HT-29 (cell line): ENCODE results near the gene TAF3. TPM values are rescaled to one million over a fixed set of nuclear protein-coding genes. Genes with fewer than 3 reads are reported as not detected.
"Not testable (repeated sequence)": the region's sequence is repeated elsewhere in the genome, so short reads cannot be mapped to it uniquely, and the experiment has no call there.

Experiments used
- DNase-seq: peaks from one replicate; pipeline ENCODE4 v3.0.0-alpha.2; 2015; ENCODE audit warnings: low spot score
- total RNA-seq: library from RNA; depleted of rRNA; stranded (reverse); fragments of >200 nt; shearing (Covaris generic); gene quantifications from 2 replicates; pipeline ENCODE4 v1.2.3, GENCODE V29; 2014

Gene TAF3
- total RNA-seq, 1 experiment from 2014 or later, result 2.3 TPM

- DNase-seq, result not testable (repeated sequence)
Observed at GRCh38 chr10:7811743-7812142, 6.6 kb upstream of the TAF3 start.

- DNase-seq, result no peak
Observed at GRCh38 chr10:7813481-7813880, 4.8 kb upstream of the TAF3 start.

- no peak for DNase-seq
Observed at GRCh38 chr10:7817576-7817975, 729 bp upstream of the TAF3 start.

GRCh38 chr10:7817984-7818294, 366 bp upstream of the TAF3 start:
- no peak for DNase-seq

GRCh38 chr10:7819121-7819460, 786 bp downstream of the TAF3 start:
- peak; percentile 69 for DNase-seq

- DNase-seq, result no peak
Observed at GRCh38 chr10:7824251-7824650, 5.9 kb downstream of the TAF3 start.

- no peak for DNase-seq
Observed at GRCh38 chr10:7826971-7827370, 8.7 kb downstream of the TAF3 start.

- no peak for DNase-seq
Observed at GRCh38 chr10:7829289-7829834, 11.1 kb downstream of the TAF3 start.

GRCh38 chr10:7832060-7832459, 13.8 kb downstream of the TAF3 start:
- DNase-seq, result no peak

GRCh38 chr10:7833210-7833609, 14.9 kb downstream of the TAF3 start:
- DNase-seq, result no peak

- no peak for DNase-seq
Observed at GRCh38 chr10:7834262-7834661, 16.0 kb downstream of the TAF3 start.

- no peak for DNase-seq
Observed at GRCh38 chr10:7836571-7836970, 18.3 kb downstream of the TAF3 start.

GRCh38 chr10:7846591-7846990, 28.3 kb downstream of the TAF3 start:
- DNase-seq, result no peak

GRCh38 chr10:7853226-7853842, 35.0 kb downstream of the TAF3 start:
- DNase-seq, result no peak

GRCh38 chr10:7853890-7854289, 35.6 kb downstream of the TAF3 start:
- DNase-seq, result no peak

- DNase-seq, result no peak
Observed at GRCh38 chr10:7855205-7855604, 36.9 kb downstream of the TAF3 start.

GRCh38 chr10:7856678-7857077, 38.4 kb downstream of the TAF3 start:
- no peak for DNase-seq

GRCh38 chr10:7857262-7857661, 39.0 kb downstream of the TAF3 start:
- DNase-seq, result no peak

- DNase-seq, result no peak
Observed at GRCh38 chr10:7861509-7862120, 43.3 kb downstream of the TAF3 start.

- DNase-seq, result no peak
Observed at GRCh38 chr10:7862121-7862514, 43.8 kb downstream of the TAF3 start.

- DNase-seq, result no peak
Observed at GRCh38 chr10:7866176-7866575, 47.9 kb downstream of the TAF3 start.

- peak; percentile 70 for DNase-seq
Observed at GRCh38 chr10:7872041-7872442, 53.7 kb downstream of the TAF3 start.

- no peak for DNase-seq
Observed at GRCh38 chr10:7874864-7875263, 56.6 kb downstream of the TAF3 start.
